Endothelial cell of umbilical vein (primary cell): Measurements from ENCODE around the gene GALNT14. TPM values are rescaled to one million over a fixed set of nuclear protein-coding genes. Genes with fewer than 3 reads are reported as not detected.

Experiments used
- BruUV-seq: library from RNA; stranded (reverse); fragments of 400-500 nt; replicated peaks from 2 replicates; lab custom pipeline; 2021; lab: Mats Ljungman, UMichigan
- CTCF ChIA-PET: fragments of 300-600, 350-600 bp; sonication (Branson Sonifier 250); formaldehyde crosslinking; loops from one replicate; lab custom pipeline; 2021; ENCODE audit warnings: antibody characterized with exemption, inconsistent platforms; lab: Charles Lee
- POLR2A ChIA-PET: fragments of 300-600, 350-600 bp; sonication (Branson Sonifier 250); formaldehyde crosslinking; loops from one replicate; lab custom pipeline; 2021; ENCODE audit warnings: antibody characterized with exemption, inconsistent platforms; lab: Charles Lee
- DNase-seq: peaks from one replicate; pipeline ENCODE4 v3.0.0-alpha.2; 2011; ENCODE audit warnings: low read depth, low spot score
- FAIRE-seq: peaks from 2 replicates; lab custom pipeline; 2011; peaks lifted over from hg19 to GRCh38; lab: Jason Lieb, UNC
- H2AFZ ChIP-seq: 2 replicates; pipeline ENCODE4 v1.6.0; 2012; ENCODE audit warnings: low read depth, low read length, control low read depth, inconsistent platforms
- H3K27ac ChIP-seq: 2 replicates; pipeline ENCODE4 v1.5.1; 2011; ENCODE audit warnings: low read depth, mild to moderate bottlenecking, control low read depth, low read length, moderate library complexity; ENCODE audit not compliant: insufficient read depth
- H3K27me3 ChIP-seq, 2 experiments: 2 replicates each; pipeline versions ENCODE4 v1.6.0 to v1.6.1; 2011; ENCODE audit warnings: low read length in 2 of 2, mixed read lengths in 1 of 2; ENCODE audit not compliant: control insufficient read depth in 2 of 2, insufficient read depth in 2 of 2
- H3K36me3 ChIP-seq, 2 experiments: 2 replicates in 1 of 2; 3 replicates in 1 of 2; pipeline ENCODE4 v1.5.1; 2011; ENCODE audit warnings: low read length in 2 of 2, mild to moderate bottlenecking in 1 of 2, moderate library complexity in 1 of 2; ENCODE audit not compliant: control insufficient read depth in 2 of 2, insufficient read depth in 2 of 2; ENCODE audit errors: extremely low read depth in 1 of 2
- H3K4me1 ChIP-seq: 3 replicates; pipeline ENCODE4 v1.5.1; 2011; ENCODE audit warnings: mild to moderate bottlenecking, low read length; ENCODE audit not compliant: control insufficient read depth, insufficient read depth; ENCODE audit errors: extremely low read depth
- H3K4me2 ChIP-seq: 2 replicates; pipeline ENCODE4 v1.6.1; 2011; ENCODE audit warnings: low read length, control low read depth, mixed read lengths; ENCODE audit not compliant: insufficient read depth
- H3K4me3 ChIP-seq, 3 experiments: fragments of 200-600 bp in 1 of 3; sonication (generic), shearing (Covaris generic) in 1 of 3; replicated peaks in 1 of 3; 2 replicates each; pipeline ENCODE4 v1.5.1; 2011 to 2016; ENCODE audit warnings: control low read depth in 3 of 3, low read length in 3 of 3, mild to moderate bottlenecking in 2 of 3, inconsistent platforms in 1 of 3, low read depth in 1 of 3, moderate library complexity in 1 of 3; ENCODE audit not compliant: insufficient read depth in 1 of 3
- H3K79me2 ChIP-seq: 2 replicates; pipeline ENCODE4 v1.6.0; 2012; ENCODE audit warnings: low read length, inconsistent platforms; ENCODE audit not compliant: control insufficient read depth, insufficient read depth
- H3K9ac ChIP-seq: replicated peaks from 2 replicates; pipeline ENCODE3; 2011; ENCODE audit warnings: low read length, control low read depth; ENCODE audit not compliant: insufficient read depth; ENCODE audit errors: extremely low read depth
- H3K9me1 ChIP-seq: replicated peaks from 3 replicates; pipeline ENCODE4 v1.6.0; 2011; ENCODE audit warnings: mild to moderate bottlenecking, low read length; ENCODE audit not compliant: control insufficient read depth, insufficient read depth; ENCODE audit errors: extremely low read depth
- H3K9me3 ChIP-seq: replicated peaks from 2 replicates; pipeline ENCODE4 v1.5.1; 2012; ENCODE audit warnings: low read length, inconsistent platforms; ENCODE audit not compliant: control insufficient read depth, insufficient read depth
- H4K20me1 ChIP-seq: replicated peaks from 2 replicates; pipeline ENCODE3; 2011; ENCODE audit warnings: mild to moderate bottlenecking, low read length; ENCODE audit not compliant: control insufficient read depth, insufficient read depth; ENCODE audit errors: extremely low read depth
- FOS ChIP-seq: IDR thresholded peaks from 2 replicates; pipeline ENCODE4 v1.6.1; 2011; ENCODE audit warnings: mild to moderate bottlenecking, low read length, moderate library complexity, borderline replicate concordance; ENCODE audit not compliant: insufficient read depth
- GATA2 ChIP-seq: IDR thresholded peaks from 2 replicates; pipeline ENCODE4 v1.7.0; 2011; ENCODE audit warnings: low read depth, mild to moderate bottlenecking, moderate library complexity, mixed read lengths, low read length; ENCODE audit not compliant: insufficient read length, insufficient read depth
- MAX ChIP-seq: IDR thresholded peaks from 2 replicates; pipeline ENCODE4 v1.6.1; 2011; ENCODE audit not compliant: insufficient read depth, insufficient read length
- MYC ChIP-seq: IDR thresholded peaks from one replicate; pipeline ENCODE4 v1.6.1; 2011; ENCODE audit warnings: mild to moderate bottlenecking, low read depth, low read length
- POLR2A ChIP-seq: IDR thresholded peaks from 2 replicates; pipeline ENCODE4 v1.6.1; 2012; ENCODE audit warnings: low read depth, mild to moderate bottlenecking, control low read depth, low read length
- POLR2AphosphoS5 ChIP-seq: IDR thresholded peaks from 2 replicates; pipeline ENCODE4 v1.6.1; 2012; ENCODE audit warnings: low read depth, mild to moderate bottlenecking, control low read depth, low read length, moderate library complexity; ENCODE audit not compliant: insufficient read depth
- dilution Hi-C: fragments of 300-500 bp; cut with MboI; formaldehyde crosslinking; loops from one replicate; pipeline ENCODE4 v1.15.0; 2019; ENCODE audit warnings: low sequenced_read_pairs; ENCODE audit not compliant: extremely low pct_ligation_motif_present
- intact Hi-C: fragments of 100-400 bp; cut with micrococcal nuclease; formaldehyde crosslinking; loops from one replicate; pipeline ENCODE4 v1.10.0; 2022
- polyA plus RNA-seq, 4 experiments: library from polyadenylated mRNA; depleted of rRNA in 3 of 4; stranded (reverse) in 3 of 4; unstranded in 1 of 4; fragments of >200 nt; gene quantifications; 2 replicates each; pipeline versions ENCODE4 v1.2.1 to v1.2.3, GENCODE V29; 2011 to 2012; ENCODE audit warnings: missing spikeins in 1 of 4
- total RNA-seq: library from RNA; stranded (reverse); gene quantifications from 2 replicates; pipeline ENCODE4 v1.2.3, GENCODE V29; 2021
- TF ChIP-seq, protein P1 (sequence below), 2 donors: IDR thresholded peaks; 1 replicate in 1 of 2; 2 replicates in 1 of 2; pipeline ENCODE4 v1.5.1; 2011; ENCODE audit warnings: low read length in 2 of 2, mild to moderate bottlenecking in 2 of 2, moderate library complexity in 2 of 2, control low read depth in 1 of 2, inconsistent platforms in 1 of 2, low read depth in 1 of 2; ENCODE audit not compliant: insufficient read depth in 1 of 2; ENCODE audit errors: extremely low read depth in 1 of 2

The GALNT14 gene
- total and polyA plus RNA-seq, 2 donors (not counting 3 experiments of a cell fraction or from before 2014, with no cell fraction given) = 0.04 to 0.40 TPM

- H2AFZ ChIP-seq = no peak overlapping the region
- no peak for FAIRE-seq
- no peak overlapping the region for H3K27ac ChIP-seq
- dilution Hi-C loops (no loop called here), intact Hi-C loops (no loop called here)
- H3K9ac ChIP-seq = no peak overlapping the region
- H4K20me1 ChIP-seq = no peaks in the 10 kb centered on the region
- H3K4me1 ChIP-seq = no peaks in the 10 kb centered on the region
- no peak for TF ChIP-seq POLR2A
- TF ChIP-seq, protein P1, sequence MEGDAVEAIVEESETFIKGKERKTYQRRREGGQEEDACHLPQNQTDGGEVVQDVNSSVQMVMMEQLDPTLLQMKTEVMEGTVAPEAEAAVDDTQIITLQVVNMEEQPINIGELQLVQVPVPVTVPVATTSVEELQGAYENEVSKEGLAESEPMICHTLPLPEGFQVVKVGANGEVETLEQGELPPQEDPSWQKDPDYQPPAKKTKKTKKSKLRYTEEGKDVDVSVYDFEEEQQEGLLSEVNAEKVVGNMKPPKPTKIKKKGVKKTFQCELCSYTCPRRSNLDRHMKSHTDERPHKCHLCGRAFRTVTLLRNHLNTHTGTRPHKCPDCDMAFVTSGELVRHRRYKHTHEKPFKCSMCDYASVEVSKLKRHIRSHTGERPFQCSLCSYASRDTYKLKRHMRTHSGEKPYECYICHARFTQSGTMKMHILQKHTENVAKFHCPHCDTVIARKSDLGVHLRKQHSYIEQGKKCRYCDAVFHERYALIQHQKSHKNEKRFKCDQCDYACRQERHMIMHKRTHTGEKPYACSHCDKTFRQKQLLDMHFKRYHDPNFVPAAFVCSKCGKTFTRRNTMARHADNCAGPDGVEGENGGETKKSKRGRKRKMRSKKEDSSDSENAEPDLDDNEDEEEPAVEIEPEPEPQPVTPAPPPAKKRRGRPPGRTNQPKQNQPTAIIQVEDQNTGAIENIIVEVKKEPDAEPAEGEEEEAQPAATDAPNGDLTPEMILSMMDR (IDR thresholded peaks at IDR 0.05; ENCODE audit: extremely low read depth in 1 of 2, insufficient read depth in 1 of 2, low read depth in 1 of 2, low read length in 2 of 2) = no peak
- TF ChIP-seq FOS = no peak
- no peak for TF ChIP-seq POLR2AphosphoS5
- no peak for TF ChIP-seq GATA2
- TF ChIP-seq MAX = no peak
- TF ChIP-seq MYC = no peak
- no peaks in the 10 kb centered on the region for H3K27me3 ChIP-seq
- H3K79me2 ChIP-seq = no peaks in the 10 kb centered on the region
- no peak overlapping the region for H3K4me2 ChIP-seq
- peaks cover 2% of the 10 kb centered on the region for H3K9me3 ChIP-seq
- no peaks in the 10 kb centered on the region for H3K9me1 ChIP-seq
- CTCF ChIA-PET = no interaction called here
- BruUV-seq = no TSS peak
- no peak overlapping the region for H3K4me3 ChIP-seq
- no peaks in the 10 kb centered on the region for H3K36me3 ChIP-seq
- DNase-seq = no peak
- POLR2A ChIA-PET = no interaction called here
Observed at GRCh38 chr2:30883822-30884221, 254.4 kb downstream of the GALNT14 start.
